A673 (cell line): Measurements from ENCODE around the gene MACC1. TPM values are rescaled to one million over a fixed set of nuclear protein-coding genes. Genes with fewer than 3 reads are reported as not detected.

ENCODE experiments used
- BruUV-seq: library from RNA; stranded (reverse); fragments of 400-500 nt; replicated peaks from 2 replicates; lab custom pipeline; 2021; lab: Mats Ljungman, UMichigan
- CTCF ChIA-PET: fragments of 300-600 bp; sonication (Branson Sonifier 250); formaldehyde crosslinking; loops from one replicate; lab custom pipeline; 2022; ENCODE audit warnings: antibody characterized with exemption; lab: Charles Lee
- POLR2A ChIA-PET: fragments of 300-600 bp; sonication (Branson Sonifier 250); formaldehyde crosslinking; loops from one replicate; lab custom pipeline; 2022; ENCODE audit warnings: antibody characterized with exemption; ENCODE audit not compliant: low non-redundant PET; lab: Charles Lee
- DNase-seq: peaks from one replicate; pipeline ENCODE4 v3.0.0-alpha.2; 2015; ENCODE audit warnings: low spot score
- H3K27ac ChIP-seq: fragments of 200-600 bp; sonication (generic); 2 replicates; pipeline ENCODE4 v1.5.1; 2016; ENCODE audit warnings: mixed run types, low read depth, mild to moderate bottlenecking, mixed read lengths, antibody characterized with exemption, low read length; ENCODE audit not compliant: poor library complexity, severe bottlenecking
- H3K27me3 ChIP-seq: fragments of 200-600 bp; sonication (generic); replicated peaks from 2 replicates; pipeline ENCODE4 v1.6.1; 2017; ENCODE audit warnings: mixed run types, low read depth, mild to moderate bottlenecking, mixed read lengths, antibody characterized with exemption, low read length; ENCODE audit not compliant: insufficient read depth, poor library complexity
- H3K36me3 ChIP-seq: fragments of 200-600 bp; sonication (generic); 2 replicates; pipeline ENCODE4 v1.6.1; 2016; ENCODE audit warnings: mixed run types, mild to moderate bottlenecking, mixed read lengths, antibody characterized with exemption, low read length; ENCODE audit not compliant: insufficient read depth, poor library complexity, severe bottlenecking
- H3K4me1 ChIP-seq: fragments of 200-600 bp; sonication (generic); 2 replicates; pipeline ENCODE4 v1.6.1; 2017; ENCODE audit warnings: mixed run types, mild to moderate bottlenecking, mixed read lengths, antibody characterized with exemption, low read length; ENCODE audit not compliant: insufficient read depth, poor library complexity, severe bottlenecking
- H3K4me3 ChIP-seq: fragments of 200-600 bp; sonication (generic); 2 replicates; pipeline ENCODE4 v1.5.1; 2016; ENCODE audit warnings: low read depth, mixed run types, mild to moderate bottlenecking, mixed read lengths, low read length; ENCODE audit not compliant: poor library complexity, severe bottlenecking
- H3K9me3 ChIP-seq: fragments of 200-600 bp; sonication (generic); 2 replicates; pipeline ENCODE4 v1.6.1; 2016; ENCODE audit warnings: mixed run types, low read depth, mild to moderate bottlenecking, mixed read lengths, antibody characterized with exemption, low read length; ENCODE audit not compliant: poor library complexity, severe bottlenecking
- EZH2 ChIP-seq: fragments of 200-600 bp; sonication (generic); IDR thresholded peaks from 2 replicates; pipeline ENCODE4 v1.6.1; 2017; ENCODE audit warnings: borderline replicate concordance, low read depth, mild to moderate bottlenecking, mixed read lengths, antibody characterized with exemption, low read length; ENCODE audit not compliant: poor library complexity, severe bottlenecking
- intact Hi-C: fragments of 100-400 bp; cut with micrococcal nuclease; formaldehyde crosslinking; loops from one replicate; pipeline ENCODE4 v1.10.0; 2022; ENCODE audit not compliant: unreplicated experiment
- total RNA-seq: library from RNA; stranded (reverse); gene quantifications from 2 replicates; pipeline ENCODE4 v1.2.3, GENCODE V29; 2021
- TF ChIP-seq, protein P1 (sequence below): fragments of 300-800, 200-600 bp; sonication (generic); conservative IDR thresholded peaks from 2 replicates; pipeline ENCODE4 v1.5.1; 2017; ENCODE audit warnings: low read depth, mild to moderate bottlenecking, antibody characterized with exemption, low read length, moderate library complexity, mixed read lengths

The MACC1 gene
- total RNA-seq, 1 experiment from 2014 or later = not detected

DNA sequence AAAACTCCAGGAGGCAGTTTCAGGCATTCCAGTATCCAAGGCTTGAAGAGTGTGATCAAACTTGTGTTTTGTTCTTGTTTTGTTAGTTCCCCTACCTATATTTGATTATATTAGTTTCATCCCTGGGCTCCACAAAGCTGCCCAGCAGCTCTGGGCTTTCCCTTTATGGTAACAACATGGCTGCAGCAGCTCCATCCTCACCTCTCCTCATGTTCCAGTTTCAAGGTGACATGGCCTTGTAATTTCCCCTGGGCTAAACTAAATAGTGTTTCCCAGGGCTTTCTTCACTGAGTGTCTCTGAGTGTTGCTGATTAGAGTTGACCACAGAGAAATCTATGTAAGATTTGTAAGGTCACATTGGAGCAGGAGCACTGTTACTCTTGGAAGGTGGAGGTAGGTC is 83.4 kb downstream of the MACC1 start:
- H3K27me3 ChIP-seq = peaks cover 6% of the 10 kb centered on the region
- no peak overlapping the region for H3K27ac ChIP-seq
- DNase-seq = no peak
- no peaks in the 10 kb centered on the region for H3K9me3 ChIP-seq
- H3K4me1 ChIP-seq = no peaks in the 10 kb centered on the region
- no peaks in the 10 kb centered on the region for H3K36me3 ChIP-seq
- H3K4me3 ChIP-seq = no peak overlapping the region
- BruUV-seq = no TSS peak
- ChIA-PET CTCF (no interaction called here), POLR2A (no interaction called here)
- TF ChIP-seq, protein P1, sequence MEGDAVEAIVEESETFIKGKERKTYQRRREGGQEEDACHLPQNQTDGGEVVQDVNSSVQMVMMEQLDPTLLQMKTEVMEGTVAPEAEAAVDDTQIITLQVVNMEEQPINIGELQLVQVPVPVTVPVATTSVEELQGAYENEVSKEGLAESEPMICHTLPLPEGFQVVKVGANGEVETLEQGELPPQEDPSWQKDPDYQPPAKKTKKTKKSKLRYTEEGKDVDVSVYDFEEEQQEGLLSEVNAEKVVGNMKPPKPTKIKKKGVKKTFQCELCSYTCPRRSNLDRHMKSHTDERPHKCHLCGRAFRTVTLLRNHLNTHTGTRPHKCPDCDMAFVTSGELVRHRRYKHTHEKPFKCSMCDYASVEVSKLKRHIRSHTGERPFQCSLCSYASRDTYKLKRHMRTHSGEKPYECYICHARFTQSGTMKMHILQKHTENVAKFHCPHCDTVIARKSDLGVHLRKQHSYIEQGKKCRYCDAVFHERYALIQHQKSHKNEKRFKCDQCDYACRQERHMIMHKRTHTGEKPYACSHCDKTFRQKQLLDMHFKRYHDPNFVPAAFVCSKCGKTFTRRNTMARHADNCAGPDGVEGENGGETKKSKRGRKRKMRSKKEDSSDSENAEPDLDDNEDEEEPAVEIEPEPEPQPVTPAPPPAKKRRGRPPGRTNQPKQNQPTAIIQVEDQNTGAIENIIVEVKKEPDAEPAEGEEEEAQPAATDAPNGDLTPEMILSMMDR = no peak
- TF ChIP-seq EZH2 = no peak
- intact Hi-C loops = no loop called here

DNA sequence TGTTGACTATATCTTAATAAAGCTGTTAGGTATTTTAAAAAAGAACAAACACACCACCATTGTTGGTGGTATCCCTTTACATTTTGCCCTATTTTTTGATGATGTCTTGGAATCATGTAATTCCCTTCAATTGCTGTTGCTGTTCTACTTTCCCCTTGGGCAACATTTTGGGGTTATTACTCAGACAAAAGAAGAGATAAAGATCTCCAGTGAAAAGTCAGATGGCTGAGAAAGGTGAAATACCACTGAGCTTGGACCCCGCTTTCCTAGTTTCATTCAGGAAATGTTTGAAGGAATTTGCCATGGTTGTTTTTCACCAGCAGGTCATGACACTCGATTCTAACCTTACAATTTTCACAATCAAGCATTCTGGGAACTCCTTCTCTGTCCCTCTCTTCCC is 84.6 kb downstream of the MACC1 start:
- Histone ChIP-seq H3K36me3 (no peaks in the 10 kb centered on the region), H3K4me3 (no peak overlapping the region), H3K4me1 (no peaks in the 10 kb centered on the region), H3K27ac (no peak overlapping the region), H3K9me3 (no peaks in the 10 kb centered on the region), H3K27me3 (peaks cover 17% of the 10 kb centered on the region)
- CTCF ChIA-PET = no interaction called here
- DNase-seq = no peak
- TF ChIP-seq, protein P1 = no peak
- no peak for TF ChIP-seq EZH2
- intact Hi-C loops = no loop called here
- BruUV-seq = no TSS peak
- POLR2A ChIA-PET = no interaction called here

DNA sequence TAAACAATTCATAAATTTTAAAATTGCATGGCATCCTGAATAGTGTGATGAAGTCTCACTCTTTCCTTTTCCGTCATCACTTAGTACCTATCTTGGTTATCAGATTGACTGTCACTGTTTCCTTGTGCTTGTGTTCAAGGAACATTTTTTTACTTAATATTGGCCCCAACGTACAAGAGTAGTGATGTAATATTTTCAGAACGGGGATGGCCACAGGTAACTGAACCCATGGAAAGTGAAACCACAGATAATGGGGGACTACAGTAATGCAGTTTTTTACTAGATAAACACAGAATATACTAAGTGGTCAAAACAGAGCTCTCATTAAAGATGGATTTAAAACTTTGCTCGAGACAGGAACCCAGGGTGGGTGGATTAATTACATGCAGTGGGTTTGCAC is 85.4 kb downstream of the MACC1 start:
- no peak for TF ChIP-seq EZH2
- TF ChIP-seq, protein P1 = no peak
- CTCF ChIA-PET = no interaction called here
- intact Hi-C loops = no loop called here

More for the DNA sequence above, 85.4 kb downstream of the MACC1 start:
- Histone ChIP-seq H3K36me3 (no peaks in the 10 kb centered on the region), H3K4me3 (no peak overlapping the region), H3K27ac (no peak overlapping the region), H3K27me3 (peaks cover 19% of the 10 kb centered on the region), H3K9me3 (no peaks in the 10 kb centered on the region), H3K4me1 (no peaks in the 10 kb centered on the region)
- POLR2A ChIA-PET = no interaction called here
- no TSS peak for BruUV-seq
- DNase-seq = no peak
